Cardiac fibroblast (primary cell): ENCODE measurements around the gene YDJC.

ENCODE experiments used
- DNase-seq, 2 donors: peaks; one replicate each; pipeline versions ENCODE4 v3.0.0 to v3.0.0-alpha.2; 2010; ENCODE audit warnings: low read depth in 2 of 2
- H3K4me3 ChIP-seq, 2 donors: replicated peaks in 1 of 2; 1 replicate in 1 of 2; 2 replicates in 1 of 2; pipeline ENCODE4 v1.5.1; 2011; ENCODE audit warnings: low read depth in 2 of 2, low read length in 2 of 2, mild to moderate bottlenecking in 2 of 2, moderate library complexity in 1 of 2
- CTCF ChIP-seq: IDR thresholded peaks from one replicate; pipeline ENCODE4 v1.5.1; 2011; ENCODE audit warnings: low read depth, mild to moderate bottlenecking, low read length, inconsistent platforms

Gene YDJC

GRCh38 chr22:21631025-21631424 lies 1.2 kb upstream of the YDJC start:
- TF ChIP-seq CTCF = no peak
- no peak overlapping the region for H3K4me3 ChIP-seq
- no peak for DNase-seq

DNA sequence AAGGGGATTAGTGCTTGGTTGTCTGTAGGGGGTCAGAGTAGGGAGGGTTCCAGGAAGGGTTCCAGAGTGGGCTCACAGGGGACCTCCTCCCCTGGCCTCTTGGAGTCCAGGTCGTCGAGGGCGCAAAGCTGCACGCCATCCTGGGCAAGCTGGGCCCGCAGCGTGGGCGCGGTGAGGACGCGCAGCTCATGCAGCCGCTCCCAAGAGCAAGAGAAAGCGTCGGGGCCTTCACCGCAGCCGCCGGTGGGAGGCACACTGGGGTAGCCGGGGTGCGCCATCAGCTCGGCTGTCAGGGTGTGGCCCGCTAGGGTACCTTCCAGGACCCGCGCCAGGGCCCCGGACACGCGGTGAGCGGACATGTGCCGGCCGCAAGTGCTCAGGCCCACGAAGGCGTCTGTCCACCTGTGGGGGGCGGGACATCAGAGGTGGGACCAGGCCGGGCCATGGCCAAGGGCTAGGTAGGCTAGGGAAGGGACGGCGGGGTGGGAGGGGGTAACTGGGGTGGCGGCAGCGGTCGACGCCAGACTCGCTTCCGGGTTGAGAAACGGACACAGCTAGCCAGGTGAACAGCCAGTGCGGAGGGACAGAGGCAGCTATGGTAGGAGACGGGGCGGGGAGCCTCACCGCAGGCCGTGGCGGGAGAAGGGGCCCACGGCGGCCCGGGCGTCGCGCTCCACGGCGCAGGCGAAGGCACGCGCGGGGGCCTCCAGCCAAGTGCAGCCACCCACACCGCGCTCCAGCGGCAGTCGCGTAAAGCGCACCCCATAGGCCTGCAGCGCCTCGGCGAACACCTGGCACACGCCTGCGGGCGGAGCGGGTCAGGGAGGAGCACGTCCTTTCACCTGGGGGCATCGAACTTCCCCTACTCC lies 1.2 kb downstream of the YDJC start:
- no peak for TF ChIP-seq CTCF
- no peak for DNase-seq
- peak overlapping the region; percentile 90 for H3K4me3 ChIP-seq

GRCh38 chr22:21626735-21627469 lies 2.9 kb downstream of the YDJC start:
- no peak for DNase-seq
- H3K4me3 ChIP-seq = no peak overlapping the region
- no peak for TF ChIP-seq CTCF

- no peak overlapping the region for H3K4me3 ChIP-seq
- no peak for TF ChIP-seq CTCF
- no peak for DNase-seq
Measured at GRCh38 chr22:21626073-21626734, 3.6 kb downstream of the YDJC start.

DNA sequence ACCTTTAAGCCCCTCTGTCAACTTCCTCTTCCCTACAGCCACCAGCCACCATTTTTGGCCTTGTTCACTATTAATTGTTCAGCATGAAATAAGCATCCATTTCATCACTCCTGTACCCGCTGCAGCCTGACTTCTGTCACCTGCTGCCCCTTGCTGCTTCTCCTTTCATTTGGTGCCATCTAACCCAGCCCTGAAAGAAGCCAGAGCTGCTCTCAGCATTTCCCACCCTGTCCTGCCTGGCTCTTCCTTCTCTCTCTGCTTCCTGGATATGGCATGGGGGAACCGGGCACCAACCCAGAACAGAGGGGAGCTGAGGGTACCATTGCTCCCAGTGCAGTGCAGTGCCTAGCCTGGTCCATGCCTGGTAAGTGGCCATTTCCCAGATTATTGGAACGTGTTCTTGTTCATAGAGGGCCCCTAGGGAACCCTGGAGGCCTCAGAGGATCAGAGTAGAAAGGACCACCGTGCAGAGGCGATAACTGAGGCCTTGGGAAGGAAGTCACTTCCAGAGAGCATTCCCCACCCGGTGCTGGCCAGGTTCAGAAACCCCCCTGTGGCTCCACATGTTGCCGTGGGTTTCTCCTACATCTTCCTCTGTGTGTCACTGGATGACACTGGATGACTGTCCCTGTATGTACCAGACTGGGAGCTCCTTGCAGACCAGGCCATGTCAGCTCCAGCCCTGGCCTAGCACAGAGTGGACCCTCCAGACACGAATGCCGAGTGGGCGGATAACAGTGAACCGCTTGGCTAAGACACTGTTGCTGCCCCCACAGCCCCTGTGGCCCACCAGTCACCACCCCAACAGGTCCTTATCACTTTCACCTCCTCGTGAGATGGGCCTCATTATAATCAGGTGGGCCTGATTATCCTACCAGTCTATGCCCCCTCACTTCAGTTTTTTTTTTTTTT lies 4.7 kb downstream of the YDJC start:
- H3K4me3 ChIP-seq = no peak overlapping the region
- DNase-seq = no peak
- TF ChIP-seq CTCF = no peak
